ENCODE data around the gene ADRA2A.

DNA sequence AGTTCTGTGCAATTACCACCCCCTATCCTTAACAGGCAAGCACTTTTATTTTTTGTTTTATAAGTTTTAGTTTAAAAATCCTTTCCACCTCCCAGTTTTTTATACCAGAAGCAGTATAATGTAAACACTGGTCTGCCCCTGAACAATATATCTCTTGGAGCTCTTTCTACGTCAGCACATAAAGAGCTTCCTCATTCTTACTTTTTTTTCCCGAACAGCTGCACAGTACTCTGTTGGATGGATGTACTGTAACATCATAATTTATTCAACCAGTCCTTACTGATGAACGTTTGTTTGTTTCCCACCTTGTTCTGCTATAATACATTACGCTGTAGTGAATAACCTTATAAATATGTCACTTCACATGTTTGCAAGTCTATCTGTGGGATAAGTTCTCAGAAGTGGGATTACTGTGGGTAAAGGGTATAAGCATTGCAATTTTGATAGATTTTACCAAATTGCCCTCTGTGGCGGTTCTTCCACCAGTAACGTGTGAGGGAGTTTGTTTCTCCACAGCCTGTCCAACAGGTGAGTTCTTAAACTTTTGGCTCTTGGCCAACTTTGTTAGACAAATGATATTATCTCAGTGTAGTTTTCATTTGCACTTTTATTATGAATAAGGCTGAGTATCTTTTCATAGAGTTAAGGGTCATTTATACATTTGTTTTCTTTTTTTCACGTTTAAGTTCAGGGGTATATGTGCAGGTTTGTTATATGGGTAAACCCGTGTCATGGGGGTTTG is 32.8 kb downstream of the ADRA2A start:
- TF ChIP-seq POLR2AphosphoS5 (IDR thresholded peaks at IDR 0.05; ENCODE audit: borderline replicate concordance, low read depth, low read length) (no peak), EZH2 (IDR thresholded peaks at IDR 0.05) (no peak)
